Stimulated activated CD8-positive, alpha-beta memory T cell treated with anti-CD3 and anti-CD28 coated beads, Interleukin-12 subunit alpha, Interleukin-12 subunit beta, amount 100 ng/mL, for 4 hours (primary cell): ENCODE measurements around the gene SREBF2.

ENCODE experiments used
- DNase-seq: peaks from one replicate; pipeline ENCODE4 v3.0.0-alpha.2; 2020; ENCODE audit warnings: low read depth

Gene SREBF2

GRCh38 chr22:41908411-41909309 lies 75.8 kb downstream of the SREBF2 start:
- DNase-seq: no peak

DNA sequence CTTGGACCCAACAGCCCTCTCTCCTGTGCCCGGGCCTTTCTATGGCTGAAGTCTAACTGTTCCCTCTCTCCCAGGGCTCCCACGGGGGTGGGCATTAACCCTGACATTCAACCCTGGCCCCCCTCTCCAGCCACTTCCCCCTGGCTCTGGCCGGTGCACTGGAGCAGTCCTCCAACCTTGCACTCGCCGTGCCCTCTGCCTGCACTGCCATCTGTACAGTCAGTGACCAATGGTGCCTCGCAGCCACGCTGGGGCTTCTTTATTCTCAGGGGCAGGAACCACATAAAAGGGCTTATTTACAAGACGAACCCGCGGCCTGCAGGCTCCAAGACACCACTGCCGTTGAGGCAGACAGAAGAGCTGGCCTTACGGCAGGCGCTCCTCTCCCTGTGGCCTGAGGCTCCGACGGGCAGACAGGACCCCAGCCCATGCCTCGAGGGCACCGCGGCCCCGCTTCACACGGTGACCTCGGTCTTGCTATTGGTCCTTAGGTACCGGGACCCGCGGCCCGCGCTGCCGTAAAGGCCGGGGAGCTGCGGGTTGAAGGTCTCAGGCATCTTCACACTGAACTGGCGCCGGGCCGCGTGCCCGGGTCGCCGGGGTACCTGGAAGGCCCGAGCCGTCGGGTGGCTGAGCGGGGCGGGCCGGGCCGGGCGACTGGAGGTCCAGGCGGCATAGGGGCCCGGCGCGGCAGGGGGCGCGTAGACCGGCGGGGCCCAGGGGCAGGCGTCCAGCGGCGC lies 76.6 kb downstream of the SREBF2 start:
- no peak for DNase-seq

DNA sequence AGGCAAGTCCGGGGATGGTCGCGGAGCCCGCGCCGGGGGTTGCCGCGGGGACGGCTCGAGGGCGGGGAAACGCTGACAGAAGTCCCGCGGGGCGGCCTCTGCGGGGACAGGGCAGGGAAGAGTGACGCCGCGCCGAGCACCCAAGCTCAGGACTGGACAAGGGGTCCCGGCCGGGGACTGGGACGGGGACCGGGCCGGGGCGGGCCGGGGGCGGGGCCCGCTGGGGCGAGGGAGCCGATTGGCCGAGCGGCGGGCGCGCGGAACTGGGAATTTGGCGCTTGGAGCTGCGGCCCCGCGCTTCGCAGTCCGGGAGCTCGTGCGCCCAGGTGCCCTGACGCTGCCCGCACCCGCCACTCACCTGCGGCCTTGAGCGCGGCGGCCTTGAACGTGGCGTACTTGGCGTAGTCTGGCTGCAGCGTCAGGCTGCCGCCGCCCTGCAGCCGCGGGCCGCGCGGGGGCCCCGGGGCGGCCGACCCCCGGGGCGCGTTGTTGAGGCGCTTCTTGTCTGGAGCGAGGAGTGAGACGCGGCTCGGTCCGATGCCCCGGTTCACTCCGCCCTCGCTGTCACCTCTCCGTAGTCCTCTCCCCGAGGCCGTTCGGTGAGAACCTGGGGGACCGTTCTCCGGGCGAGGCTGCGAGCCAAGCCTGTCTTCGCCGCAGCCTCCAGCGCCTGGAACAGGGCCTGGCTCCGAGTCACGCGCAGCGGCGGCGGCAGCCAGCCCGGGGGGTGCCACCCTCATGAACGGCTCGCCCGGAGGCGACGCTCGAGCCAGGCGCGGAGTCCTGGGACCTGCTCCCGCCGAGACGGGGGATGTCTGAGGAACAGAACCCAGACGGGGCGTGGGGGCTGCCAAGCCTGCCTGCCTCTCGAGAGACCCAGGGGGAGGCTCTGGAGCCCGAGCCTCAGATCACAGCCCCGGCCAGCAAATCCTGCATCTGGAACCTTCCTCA lies 77.4 kb downstream of the SREBF2 start:
- no peak for DNase-seq

DNA sequence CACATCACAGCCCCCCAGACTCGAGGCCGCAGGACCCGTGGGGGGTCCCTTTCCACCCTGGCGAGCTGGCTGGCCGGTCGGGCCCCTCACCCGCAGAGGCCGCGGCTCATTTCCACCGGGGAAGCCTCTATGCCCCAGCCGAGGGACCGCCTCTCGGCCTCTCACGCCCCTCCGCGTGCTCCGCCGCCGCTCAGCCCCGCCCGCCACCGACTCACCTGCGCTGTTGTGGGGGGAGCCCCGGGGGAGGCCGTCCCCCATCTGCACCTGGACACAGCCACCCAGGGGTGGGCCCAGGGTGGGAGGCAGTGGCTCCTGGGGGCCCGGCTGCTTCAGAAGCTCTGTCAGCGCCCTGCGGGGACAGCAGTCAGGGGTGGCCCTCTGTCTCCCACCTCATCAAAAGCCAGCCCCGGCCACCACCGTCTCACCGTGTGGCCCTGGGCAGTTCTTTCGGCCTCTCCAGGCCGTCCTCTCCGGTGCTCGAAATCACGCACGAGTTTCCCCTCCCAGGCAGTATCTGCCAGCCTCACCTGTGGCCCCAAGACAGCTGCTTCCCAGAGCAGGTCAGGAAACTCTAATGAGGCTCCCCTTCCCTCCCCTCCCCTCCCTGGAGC lies 78.2 kb downstream of the SREBF2 start:
- no peak for DNase-seq

DNA sequence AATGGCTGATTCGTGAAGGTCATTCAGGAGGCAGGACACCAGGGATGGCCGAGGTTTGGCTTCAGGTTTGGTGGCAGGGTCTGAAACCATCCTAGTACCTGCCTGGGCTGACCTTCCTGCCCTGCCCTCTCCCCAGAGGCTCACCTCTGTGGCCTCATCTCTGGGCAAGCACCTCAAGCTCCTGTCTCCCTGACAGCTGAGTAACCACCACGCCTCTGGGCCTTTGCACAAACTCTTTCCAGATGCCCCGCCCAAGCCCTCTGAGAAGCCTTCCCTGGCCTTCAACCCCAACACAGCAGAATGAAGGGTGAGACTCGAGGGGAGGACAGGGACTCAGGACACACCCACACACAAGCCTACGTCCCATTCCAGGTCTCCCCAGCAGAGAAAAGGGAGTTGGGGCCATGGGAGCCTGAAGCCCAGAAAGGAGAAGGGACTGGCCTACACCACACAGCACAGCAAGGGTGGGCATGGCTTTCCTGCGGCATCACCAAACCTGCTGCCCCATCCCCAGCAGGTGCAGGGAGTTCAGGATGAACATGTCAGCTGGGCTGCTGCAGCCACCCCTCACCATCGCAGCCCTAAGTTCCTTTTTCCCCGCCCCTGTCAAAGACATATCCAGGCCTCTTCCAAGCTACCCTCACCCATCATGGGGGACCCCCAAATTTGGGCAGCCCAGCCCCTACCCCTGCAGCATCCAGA lies 79.6 kb downstream of the SREBF2 start:
- no peak for DNase-seq

DNA sequence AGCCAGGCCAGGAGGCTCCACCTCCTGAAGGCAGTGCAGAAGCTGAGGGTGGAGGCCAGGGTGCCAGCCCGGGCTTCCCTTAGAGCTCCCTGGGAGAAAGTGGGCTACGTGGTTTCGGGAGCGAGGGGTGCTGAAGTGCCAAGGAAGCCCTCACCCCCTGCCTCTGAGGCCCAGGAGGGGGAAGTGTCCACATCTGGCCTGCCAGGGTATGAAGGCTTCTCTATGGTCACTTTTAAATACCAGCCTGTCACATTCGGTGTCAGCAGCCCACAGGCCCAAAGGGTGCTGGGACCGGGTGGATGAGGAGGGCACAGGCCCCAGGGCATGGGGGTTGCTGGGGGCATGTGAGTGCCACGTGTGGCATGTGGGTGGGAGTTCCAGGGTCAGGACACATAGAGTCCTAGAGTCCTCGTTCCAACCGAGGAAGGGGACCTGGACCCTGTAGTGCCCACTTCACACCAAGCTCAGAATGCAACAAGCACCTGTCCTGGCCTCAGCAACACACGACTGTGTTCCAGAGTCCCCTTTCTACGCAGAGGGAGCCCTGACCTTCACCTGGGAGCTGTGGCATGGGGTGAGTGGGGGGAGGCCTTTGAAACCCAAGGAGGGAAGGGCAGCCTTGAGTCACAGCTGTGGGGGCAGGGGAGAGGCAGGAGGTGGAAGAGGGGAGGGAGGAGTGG lies 80.3 kb downstream of the SREBF2 start:
- no peak for DNase-seq

DNA sequence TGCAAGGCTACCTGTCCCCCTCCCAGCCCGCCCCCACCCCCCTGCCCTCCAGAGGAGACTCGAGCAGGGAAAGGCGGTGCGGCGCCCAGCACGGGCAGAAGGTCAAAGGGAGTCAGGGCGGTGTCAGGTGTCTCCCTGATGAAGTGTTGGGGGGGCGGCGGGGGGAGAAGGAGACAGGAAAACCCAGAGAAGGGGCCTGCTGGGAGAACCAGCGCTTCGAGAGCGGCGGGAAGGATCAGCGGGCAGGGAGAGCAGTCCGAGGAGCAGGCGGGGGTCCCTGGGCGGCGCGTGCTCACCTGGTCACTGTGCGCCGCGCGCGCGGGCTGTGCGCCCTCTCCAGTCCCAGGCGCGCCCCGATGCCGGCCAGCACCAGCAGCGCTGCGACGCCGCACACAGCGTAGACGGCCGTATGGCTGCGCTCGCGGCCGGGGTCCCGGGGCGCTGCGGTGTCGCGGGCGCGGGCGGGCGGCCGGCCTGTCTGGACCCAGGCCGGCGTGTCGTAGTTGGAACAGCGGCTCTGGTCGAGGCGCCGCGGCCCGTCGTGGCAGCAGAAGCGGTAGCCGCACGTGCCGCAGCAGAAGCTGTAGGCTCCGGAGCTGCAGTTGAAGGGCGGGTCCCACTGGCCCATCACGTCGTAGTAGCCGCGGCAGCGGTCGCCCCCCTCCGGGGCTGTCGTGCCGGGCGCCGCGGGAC lies 81.1 kb downstream of the SREBF2 start:
- DNase-seq: no peak

DNA sequence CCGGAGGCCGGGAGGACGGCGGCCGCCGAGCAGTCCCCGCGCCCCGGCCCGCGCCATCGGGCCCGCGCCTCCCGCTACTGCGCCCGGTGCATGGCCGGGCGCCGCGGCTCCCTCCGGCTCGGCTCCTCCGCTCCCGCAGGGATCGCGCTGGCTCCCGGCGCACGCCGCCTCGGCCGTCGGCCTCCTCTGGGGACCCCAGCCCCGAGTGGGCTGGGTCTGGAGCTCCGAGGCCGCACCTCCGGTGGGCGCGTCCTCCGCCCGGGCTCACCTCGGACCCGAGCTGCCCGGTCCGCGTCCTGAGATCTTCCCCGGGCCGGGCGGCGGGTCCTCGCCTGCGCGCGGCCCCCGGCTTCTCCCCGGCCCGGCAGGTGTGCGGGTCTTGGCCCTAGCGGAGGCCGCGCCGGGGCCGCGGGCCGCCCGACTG lies 81.7 kb downstream of the SREBF2 start:
- no peak for DNase-seq

DNA sequence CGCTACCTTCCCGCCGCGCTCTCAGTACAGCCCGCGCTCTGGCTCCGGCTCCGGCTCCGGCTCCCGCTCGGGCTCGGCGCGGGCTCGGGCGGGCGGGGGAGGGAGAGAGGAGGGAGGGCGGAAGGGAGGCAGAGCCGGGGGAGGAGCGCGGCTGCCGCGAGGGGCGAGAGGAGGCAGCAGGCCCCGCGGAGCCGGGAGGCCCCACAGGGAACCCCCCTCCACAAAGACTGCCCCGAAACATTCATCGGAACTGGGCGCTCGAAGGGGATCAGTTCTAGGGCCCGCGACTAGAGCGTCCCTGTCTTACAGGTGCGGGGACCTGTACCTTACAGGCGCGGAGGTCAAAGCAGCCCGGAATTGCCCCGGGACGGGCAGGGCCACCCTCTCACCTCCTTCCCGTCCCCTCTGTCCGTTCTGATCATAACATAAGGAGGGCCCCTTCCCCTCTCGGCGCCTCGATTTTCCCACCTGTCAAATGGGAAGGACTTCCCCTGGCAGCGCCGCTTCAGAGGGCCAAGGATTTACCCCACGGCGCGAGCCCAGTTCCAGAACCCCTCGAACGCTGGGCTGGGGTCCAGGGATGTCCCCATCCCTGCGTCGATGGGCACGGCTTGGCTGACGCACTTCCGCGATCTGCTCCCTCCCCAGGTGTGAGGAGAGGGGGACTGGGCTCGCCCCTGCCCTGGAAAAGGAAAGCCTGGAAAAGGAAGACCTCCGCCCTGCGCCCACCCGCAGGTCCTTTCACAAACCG lies 82.3 kb downstream of the SREBF2 start, which contains the start of gene SHISA8:
SHISA8 (minus strand) TSS at position 40 of the 751 bp plus-strand sequence. CDS start 407 bp downstream, outside the sequence.
- DNase-seq: peak; percentile 45

DNA sequence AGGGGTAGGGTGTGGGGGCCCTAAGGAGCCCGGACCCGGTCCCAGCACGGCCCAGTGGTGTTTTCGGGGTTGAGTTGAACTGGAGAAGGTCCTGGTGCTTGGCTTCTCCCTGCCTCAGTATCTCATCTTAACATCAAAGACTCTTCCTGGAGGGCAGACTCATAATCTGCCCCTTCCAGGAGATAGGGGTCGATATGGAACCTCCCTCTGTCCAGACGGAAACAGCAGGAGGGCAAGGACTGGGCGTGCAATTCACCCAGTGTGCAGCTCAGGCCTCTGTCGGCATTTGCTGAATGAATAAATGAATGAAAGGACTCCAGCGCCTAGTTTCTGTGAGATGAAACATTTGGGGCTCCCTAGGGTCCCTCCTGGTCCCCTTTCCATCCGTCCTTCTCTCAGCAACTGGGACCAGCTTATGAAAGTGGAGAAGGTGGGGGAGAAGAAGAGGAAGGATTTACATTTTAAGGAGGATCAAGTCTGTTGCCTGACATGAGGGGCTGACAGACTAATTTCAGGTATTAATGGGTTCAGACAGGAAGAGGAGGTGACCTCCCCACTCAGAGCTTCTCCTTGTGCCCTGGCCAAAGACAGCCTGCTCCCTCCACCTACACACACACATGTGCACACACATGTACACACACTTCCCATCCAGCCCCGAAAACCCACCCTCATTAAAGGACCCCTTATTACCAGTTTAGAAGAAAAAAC lies 83.0 kb downstream of the SREBF2 start:
- DNase-seq: no peak

DNA sequence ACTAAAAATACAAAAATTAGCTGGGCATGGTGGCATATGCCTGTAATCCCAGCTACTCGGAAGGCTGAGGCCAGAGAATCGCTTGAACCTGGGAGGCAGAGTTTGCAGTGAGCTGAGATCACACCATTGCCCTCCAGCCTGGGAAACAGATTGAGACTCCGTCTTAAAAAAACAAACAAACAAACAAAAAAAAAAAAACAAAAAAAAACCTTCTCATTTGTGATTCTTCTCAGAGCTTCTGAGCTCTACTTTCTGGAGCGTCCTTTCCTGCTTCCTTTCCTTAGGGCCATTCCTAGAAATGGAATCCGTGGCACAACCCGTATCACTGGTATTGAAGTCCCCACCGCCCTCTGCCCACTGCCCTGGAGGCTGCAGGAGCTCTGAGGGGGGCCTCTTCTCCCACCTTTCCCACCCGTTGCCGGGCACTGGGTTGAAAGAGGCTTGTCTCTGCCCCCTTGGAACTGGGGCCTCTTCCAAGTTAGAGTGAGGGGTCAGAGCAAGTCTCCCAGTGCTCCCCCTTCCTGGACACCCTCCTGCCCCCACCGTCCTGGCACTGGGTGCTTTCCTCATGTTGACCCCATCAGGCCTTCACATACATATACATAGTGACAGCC lies 83.9 kb downstream of the SREBF2 start:
- no peak for DNase-seq

DNA sequence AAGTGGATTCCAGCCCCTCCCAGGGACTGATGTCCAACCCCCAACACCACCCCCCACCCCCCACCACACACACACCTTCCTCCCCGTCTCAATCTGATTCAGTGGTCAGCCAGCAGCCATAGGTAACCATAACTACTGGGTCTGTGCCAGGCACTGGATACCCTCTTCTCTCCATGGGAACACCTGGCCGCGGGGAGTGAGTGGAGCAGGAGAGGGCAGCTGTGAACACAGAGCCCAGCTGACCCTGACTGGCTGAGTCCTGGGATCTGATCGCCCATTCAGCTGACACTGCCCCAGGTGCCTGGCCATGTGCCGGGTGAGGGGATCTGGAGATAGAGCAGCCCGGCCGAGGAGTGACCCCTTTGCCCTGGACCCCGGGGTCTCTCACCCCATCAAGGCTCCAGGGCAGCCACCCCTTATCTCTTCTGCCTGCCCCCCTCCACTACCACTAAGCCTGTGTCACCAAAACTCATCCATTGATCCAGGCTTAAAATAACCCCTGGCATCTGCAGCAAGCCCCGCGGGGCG lies 84.5 kb downstream of the SREBF2 start:
- DNase-seq: no peak

DNA sequence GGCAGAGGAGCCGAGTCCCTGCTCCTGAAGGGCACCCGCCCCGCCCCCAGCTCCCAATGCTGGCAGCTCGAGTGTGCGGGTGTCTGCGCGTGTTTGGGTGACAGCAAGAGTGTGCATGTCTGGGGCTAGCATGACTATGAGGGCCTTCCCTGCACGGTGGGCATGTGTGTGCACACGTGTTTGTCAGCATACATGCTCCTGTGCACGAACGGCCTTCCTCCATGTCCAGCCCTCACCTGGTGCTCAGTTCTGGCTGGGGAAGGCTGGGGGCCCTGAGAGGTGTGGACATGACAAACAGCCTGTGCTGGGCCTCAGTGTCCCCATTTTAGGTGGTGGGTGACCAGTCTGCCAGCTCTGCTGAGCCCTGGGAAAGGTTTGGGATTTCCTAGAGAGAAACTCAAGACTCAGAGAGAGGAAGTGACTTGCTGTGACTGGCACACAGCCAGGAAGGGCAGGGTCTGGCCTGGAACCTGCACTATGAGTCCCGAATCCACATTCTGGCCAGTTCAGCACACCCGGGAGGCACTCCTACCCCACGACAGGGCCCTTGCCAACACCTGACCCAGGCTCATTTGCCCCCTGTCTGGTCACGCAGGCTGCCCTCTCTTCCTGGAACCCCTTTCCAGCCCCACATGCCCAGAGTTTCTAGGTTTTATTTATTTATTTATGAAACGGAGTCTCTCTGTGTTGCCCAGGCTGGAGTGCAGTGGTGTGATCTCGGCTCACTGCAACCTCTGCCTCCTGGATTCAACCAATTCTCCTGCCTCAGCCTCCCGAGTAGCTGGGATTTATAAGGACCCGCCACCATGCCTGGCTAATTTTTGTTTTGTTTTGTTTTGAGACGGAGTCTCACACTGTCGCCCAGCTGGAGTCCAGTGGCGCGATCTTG lies 85.2 kb downstream of the SREBF2 start:
- no peak for DNase-seq

DNA sequence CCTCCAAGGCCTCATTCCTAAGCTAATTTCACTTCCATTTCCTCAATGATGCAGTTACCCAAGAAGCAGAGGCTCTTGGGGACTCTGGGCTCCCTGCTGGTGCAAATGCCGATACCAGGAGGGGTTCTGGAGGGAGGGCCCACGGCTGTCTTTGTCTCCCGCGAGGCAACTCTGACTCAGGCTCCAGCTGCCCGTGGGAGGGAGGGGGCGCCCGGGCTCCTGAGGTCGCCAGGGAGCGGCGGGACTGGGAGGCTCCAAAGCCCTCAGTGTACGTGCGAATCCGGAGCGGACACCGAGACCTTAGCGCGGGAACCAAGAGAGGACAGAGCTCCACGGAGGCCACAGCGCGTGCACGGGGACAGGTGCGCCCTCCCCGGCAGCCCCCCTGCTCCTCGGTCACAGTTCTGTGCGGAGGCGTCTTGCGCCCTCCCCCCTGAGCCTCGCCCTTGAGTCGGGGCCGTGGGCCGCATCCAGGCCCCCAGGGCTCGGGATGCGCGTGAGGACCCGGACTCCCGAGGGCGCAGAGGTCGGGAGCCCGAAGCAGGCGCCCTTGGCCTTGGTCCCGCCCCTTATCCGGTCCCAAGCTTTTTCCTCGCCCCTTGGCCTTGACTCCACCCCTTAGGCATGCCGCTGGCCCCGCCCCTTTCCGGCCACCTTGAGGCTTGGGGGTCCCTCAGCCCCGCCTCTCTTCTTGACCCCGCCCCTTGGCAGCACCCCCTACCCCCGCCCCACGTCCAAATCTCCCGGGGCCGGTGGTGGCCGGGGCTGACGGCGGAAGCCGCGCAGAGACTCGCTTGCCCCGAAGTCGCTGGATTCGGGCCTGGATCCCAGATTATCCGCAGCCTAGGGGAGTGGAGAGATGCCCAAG lies 86.7 kb downstream of the SREBF2 start:
- peak; percentile 36 for DNase-seq

DNA sequence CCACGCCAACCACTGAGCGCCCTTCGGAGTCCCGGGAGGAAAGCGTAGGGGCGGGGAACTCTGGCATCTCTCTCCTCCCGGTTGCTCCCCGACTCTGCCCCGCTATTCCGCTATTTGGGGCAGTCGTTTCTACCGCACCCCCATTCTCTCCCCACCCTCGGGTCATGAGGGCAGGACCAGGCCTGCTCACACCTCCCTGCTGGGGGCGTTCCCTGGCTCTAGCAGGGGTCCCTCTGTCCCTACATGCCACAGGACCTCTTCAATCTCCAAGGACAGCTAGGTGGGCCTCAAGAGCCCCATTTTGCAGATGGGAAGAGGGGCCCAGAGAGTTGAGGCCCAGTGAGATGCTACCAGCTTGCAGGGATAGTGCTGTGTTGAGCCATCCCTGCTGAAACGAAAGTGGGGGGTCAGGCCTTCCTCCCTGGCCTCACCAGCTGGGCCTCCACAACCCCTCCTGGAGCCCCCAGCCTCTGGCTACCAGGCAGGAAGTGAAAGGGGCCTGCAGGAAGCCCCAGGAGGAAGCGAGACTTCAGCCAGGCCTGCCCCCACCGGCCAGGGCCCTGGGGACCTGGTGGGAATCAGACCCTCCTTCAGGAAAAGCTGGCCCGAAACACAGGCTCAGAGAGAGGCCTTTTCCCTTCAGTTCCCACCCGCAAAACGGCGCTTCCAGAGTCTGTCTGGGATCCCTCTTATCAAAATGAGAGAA lies 87.5 kb downstream of the SREBF2 start:
- DNase-seq: no peak
